Measurements from ENCODE around the gene MFAP5.
"Not testable (repeated sequence)": the region's sequence is repeated elsewhere in the genome, so short reads cannot be mapped to it uniquely, and the experiment has no call there.

Gene MFAP5

DNA sequence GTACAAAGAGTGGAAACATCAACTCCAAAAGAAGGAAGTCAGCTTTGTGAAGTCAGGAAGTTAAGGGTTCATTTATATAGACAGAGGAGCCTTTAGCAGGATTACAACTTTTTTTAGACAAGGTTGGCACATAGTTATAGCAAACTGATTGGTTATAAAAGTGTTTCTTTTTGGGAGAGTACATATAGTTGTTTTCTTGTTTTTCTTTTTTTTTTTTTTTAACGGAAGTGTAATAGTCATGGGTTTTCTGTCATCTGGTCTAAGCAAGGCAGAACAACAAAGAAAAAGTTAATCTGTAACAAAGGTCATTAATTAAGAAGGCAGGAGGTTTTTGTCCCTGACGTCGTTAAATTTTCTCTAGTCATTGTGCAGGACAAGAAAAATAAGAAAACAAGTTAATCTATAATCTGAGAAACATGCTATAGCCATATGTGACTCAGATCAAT lies 13.0 kb upstream of the MFAP5 start:
- no peak for DNase-seq (ENCODE audit: low read depth in 2 of 2)

DNA sequence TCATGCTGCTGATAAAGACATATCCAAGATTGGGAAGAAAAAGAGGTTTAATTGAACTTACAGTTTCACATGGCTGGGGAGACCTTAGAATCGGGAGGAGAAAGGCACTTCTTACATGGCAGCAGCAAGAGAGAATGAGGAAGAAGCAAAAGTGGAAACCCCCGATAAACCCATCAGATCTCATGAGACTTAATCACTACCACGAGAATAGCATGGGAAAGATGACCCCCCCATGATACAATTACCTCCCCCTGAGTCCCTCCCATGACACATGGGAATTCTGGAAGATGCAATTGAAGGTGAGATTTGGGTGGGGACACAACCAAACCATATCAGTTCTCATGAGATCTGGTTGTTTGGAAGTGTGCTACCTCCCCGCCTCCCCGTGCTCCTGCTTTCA lies 9.8 kb upstream of the MFAP5 start:
- no peak for DNase-seq (ENCODE audit: low read depth in 2 of 2)

DNA sequence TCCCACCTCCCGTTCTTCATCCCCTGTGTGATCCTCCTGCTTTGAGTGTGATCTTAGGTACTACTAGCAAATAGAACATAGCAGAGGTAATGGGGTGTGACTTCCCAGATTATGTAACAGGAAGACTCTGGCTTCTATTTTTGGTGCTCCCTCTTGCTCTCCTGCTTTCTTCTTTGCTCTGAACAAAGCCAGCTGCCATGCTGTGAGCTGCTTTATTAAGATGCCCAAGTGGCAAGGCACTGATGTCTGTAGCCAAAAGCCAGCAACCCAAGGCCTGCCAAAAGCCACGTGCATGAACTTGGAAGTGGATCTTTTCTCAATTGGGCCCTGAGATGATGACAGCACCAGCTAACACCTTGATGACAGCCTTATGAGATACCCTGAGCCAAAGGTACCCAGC lies 5.8 kb upstream of the MFAP5 start:
- DNase-seq (ENCODE audit: low read depth in 2 of 2): no peak

DNA sequence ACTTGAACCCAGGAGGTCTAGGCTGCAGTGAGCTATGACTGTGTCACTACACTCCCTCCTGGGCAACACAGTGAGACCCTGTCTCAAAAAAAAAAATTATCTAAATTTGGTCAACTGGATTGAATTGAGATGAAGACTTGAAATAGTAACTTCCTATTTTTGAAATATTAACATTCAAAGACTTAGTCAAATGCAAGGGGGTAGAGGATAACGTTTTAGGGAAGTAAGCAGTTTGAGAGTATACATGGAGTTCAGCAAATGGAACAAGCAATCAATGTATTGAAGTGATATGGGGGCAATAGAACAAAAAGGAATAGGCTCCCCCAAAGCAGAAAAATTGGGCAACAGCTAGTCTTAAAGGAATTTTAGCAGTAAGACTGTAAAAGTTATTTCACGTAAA lies 4.6 kb upstream of the MFAP5 start:
- DNase-seq (ENCODE audit: low read depth in 2 of 2): no peak

GRCh38 chr12:8665759-8666158 lies 3.1 kb upstream of the MFAP5 start:
- no peak for DNase-seq (ENCODE audit: low read depth in 2 of 2)

DNA sequence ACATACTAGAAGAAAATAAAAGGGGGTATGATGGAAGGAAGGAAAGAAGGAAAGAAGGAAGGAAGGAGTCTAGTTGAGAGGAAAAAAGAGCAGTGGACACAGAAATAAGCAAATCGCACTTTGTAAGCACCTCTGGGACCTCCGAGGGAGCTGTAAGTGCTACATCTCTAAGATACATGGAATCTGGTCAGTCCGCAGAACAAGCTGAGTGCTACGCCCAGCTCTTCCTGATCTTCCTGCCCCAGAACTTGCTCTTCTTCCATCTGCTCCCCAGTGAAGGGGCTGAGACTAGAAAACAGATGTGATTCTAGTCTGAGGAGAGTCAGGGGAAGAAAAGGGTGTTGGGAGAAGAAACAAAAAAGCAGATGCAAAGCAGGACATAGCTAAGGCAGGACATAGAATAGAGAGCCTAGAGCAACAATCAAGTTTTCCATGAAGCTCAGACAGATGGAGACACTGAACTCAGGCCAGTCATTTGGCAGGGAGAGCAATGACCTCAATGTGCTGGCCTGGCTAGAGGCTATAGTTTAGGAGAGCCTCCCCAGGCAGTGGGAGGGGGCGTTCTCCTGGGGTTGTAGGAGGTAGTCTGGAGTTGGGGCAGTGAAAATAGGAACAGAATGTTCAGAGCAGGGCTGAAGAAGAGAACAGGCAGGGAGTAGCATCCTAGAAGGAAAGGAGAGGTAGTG lies 1.7 kb upstream of the MFAP5 start:
- no peak for DNase-seq (ENCODE audit: low read depth in 2 of 2)

DNA sequence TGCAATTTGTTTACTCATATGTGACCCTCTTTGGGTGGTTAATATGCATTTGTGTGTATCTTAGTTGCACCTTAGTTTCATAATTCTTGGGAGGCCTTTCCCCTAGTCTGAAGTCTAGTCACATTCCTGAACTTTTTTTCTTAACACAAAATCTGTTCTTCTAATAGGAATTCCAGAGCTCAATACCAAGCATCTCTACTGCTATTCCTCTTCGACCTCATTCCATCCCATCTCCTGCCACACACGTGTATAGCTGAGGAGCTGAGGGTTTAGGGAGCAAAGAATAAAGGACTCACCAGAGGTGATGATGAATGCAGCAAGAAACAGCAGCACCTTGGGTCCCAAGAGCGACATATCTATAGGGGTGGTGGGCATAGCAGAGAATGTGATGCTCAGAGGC lies 875 bp downstream of the MFAP5 start:
- no peak for DNase-seq (ENCODE audit: low read depth in 2 of 2)

DNA sequence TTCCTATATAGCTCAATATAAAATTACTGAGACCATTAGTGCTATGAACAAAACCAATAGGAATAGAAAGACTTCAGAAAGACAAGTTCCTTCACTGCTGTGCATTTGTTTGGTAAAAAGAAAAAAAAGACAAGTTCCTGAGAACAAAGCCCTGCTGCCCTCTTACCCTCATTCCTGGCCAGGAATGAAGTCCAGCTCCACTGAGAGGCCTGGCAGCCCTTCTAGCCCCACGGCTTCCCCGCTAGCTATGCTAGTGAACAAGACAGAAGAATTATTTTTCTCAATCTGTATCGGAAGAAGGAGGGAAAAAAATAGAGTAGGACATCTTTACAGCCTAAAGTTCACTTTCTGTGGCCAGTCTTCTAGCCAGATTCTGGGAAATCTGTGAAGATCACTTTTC lies 1.6 kb downstream of the MFAP5 start:
- no peak for DNase-seq (ENCODE audit: low read depth in 2 of 2)

DNA sequence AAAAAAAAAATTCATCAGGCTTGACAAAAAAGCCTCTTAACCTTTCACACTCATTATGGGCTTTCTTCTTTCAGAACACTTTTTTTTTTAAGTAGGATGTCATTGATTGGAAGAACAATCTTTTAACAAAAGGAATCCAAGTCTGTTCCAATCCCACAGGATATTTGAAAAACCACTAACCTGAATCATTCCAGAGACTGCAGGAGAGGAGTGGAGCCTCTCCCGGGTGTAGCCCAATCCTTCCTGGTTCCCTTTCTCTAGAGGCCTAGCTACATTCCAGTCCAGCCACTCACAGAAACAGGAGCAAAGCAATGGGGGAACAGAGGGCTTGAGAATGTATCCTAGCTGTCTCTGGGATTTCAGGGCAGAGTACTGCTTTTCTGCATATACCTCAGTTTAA lies 4.3 kb downstream of the MFAP5 start:
- DNase-seq (ENCODE audit: low read depth in 2 of 2): no peak

- DNase-seq (ENCODE audit: low read depth in 2 of 2): no peak
Observed at GRCh38 chr12:8655421-8655820, 7.2 kb downstream of the MFAP5 start.

DNA sequence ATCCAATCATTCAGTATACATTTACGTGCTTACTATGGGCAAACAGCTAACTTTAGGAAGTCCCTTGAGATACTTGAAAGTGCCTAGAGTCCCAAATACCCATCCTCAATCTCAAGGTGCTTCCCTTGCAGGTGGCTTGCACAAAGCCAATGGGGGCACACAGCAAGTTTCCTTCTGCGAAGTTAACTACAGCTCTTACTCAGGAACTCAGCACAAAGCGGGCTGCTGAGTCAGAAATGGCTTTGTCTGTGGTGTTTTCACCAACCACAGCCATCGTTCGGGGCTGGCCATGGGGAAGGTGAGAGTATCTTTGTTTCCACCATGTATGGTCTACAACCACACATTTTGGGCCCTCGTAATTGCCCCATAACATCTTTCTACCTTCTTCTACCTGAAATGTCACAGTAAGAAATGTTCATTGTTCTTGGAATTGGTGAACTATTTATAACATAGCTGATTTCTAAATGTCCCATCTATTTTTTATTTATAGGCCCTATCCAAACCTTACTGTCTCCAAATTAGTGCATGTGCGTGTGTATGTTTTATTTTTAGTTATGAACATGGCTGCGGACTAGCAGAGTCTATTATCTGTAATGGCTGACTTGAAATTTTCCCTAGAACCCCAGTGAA lies 13.9 kb downstream of the MFAP5 start:
- peak; percentile 26 to 36 for DNase-seq (ENCODE audit: low read depth in 2 of 2)

GRCh38 chr12:8647968-8648367 lies 14.7 kb downstream of the MFAP5 start:
- no peak for DNase-seq (ENCODE audit: low read depth in 2 of 2)

- peak in 1 of 2 donors; percentile 37 for DNase-seq (ENCODE audit: low read depth in 2 of 2)
Observed at GRCh38 chr12:8644345-8645248, 18.0 kb downstream of the MFAP5 start.

GRCh38 chr12:8642775-8643174 lies 19.9 kb downstream of the MFAP5 start:
- no peak for DNase-seq (ENCODE audit: low read depth in 2 of 2)

DNA sequence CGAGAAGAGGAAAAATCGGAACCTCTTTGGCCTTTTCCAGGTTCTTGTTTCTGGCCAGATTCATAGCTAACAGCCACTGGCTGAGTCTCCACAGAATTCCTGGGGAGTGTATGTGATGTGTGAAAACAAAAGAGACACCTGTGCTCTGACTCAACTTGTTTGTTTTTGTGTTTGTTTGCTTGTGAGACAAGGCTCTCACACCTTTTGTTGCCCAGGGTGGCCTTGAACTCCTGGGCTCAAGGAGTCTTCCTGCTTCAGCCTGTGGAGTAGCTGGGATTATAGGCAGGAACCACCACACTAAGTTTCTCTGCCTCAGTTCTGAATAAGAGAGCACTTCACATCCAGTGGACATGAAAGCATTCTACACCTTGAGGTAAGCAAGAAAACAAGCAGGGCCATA lies 22.7 kb downstream of the MFAP5 start:
- no peak for DNase-seq (ENCODE audit: low read depth in 2 of 2)

DNA sequence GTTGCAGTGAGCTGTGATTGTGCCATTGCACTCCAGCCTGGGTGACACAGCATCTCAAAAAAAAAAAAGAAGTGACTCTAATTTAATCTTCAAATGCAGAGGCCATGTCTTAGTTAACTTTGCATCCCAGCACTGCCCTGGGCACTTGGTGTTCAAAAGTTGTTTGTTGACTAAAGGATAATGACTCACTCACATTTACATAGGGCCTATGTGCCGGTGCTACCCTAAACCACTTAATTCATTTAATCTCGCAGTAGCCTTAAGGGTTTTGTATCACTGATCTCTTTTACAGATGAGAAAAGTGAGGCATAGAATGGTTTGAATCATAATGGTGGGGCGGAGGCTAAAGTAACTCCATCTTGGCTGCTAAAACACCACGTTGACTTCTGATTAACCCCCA lies 23.7 kb downstream of the MFAP5 start:
- no peak for DNase-seq (ENCODE audit: low read depth in 2 of 2)

GRCh38 chr12:8637666-8638065 lies 25.0 kb downstream of the MFAP5 start:
- no peak for DNase-seq (ENCODE audit: low read depth in 2 of 2)

DNA sequence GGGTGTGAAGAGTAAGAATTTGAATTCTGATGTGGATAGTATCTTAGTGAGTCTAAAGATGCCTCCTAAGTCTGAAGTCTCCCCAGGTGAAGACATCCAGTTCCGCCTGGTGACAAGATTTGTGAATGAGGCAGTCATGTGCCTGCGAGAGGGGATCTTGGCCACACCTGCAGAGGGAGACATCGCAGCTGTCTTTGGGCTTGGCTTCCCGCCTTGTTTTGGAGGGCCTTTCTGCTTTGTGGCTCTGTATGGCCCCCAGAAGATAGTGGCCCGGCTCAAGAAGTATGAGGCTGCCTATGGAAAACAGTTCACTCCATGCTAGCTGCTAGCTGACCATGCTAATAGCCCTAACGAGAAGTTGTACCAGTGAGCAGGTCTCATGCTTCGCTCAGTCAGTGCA lies 25.4 kb downstream of the MFAP5 start:
- DNase-seq (ENCODE audit: low read depth in 2 of 2): no peak

DNA sequence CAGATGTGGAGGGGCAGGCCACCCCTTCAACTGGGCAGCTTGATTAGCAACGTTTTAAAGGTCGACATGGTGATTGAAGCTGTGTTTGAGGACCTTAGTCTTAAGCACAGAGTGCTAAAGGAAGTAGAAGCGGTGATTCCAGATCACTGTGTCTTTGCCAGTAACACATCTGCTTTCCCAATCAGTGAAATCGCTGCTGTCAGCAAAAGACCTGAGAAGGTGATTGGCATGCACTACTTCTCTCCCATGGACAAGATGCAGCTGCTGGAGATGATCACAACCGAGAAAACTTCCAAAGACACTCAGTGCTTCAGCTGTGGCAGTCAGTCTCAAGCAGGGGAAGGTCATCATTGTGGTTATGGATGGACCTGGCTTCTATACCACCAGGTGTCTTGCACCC lies 26.0 kb downstream of the MFAP5 start:
- DNase-seq (ENCODE audit: low read depth in 2 of 2): no peak

- DNase-seq (ENCODE audit: low read depth in 2 of 2): not testable (repeated sequence)
Observed at GRCh38 chr12:8636007-8636346, 26.6 kb downstream of the MFAP5 start.

DNA sequence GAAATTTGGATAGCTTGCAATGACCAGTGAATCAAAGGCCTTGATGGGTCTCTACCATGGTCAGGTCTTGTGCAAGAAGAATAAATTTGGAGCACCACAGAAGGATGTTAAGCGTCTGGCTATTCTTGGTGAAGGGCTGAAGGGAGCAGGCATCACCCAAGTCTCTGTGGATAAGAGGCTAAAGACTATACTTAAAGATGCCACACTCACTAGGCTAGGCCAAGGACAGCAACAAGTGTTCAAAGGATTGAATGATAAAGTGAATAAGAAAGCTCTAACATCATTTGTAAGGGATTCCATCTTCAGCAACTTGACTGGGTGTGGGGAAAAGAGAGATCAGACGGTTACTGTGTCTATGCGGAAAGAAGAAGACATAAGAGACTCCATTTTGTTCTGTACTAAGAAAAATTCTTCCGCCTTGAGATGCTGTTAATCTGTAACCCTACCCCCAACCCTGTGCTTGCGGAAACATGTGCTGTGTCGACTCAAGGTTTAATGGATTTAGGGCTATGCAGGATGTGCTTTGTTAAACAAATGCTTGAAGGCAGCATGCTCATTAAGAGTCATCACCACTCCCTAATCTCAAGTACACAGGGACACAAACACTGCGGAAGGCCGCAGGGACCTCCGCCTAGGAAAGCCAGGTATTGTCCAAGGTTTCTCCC lies 27.2 kb downstream of the MFAP5 start:
- DNase-seq (ENCODE audit: low read depth in 2 of 2): not testable (repeated sequence)

- DNase-seq (ENCODE audit: low read depth in 2 of 2): no peak
Observed at GRCh38 chr12:8630131-8630530, 32.5 kb downstream of the MFAP5 start.

Measured in stimulated activated CD8-positive, alpha-beta memory T cell treated with anti-CD3 and anti-CD28 coated beads, Interleukin-15, amount 100 ng/mL, for 4 hours (primary cell).